Neural progenitor cell (in vitro differentiated cells): ENCODE data around the gene AARSD1. TPM values are rescaled to one million over a fixed set of nuclear protein-coding genes. Genes with fewer than 3 reads are reported as not detected.

Experiments used
- DNase-seq: peaks from one replicate; pipeline ENCODE4 v3.0.0-alpha.2; 2016; ENCODE audit warnings: low spot score
- H2AFZ ChIP-seq: fragments of 200-600 bp; sonication (generic); replicated peaks from 2 replicates; pipeline ENCODE4 v1.6.1; 2016; ENCODE audit warnings: antibody characterized with exemption
- H3F3A ChIP-seq: fragments of 200-600 bp; sonication (generic); 2 replicates; pipeline ENCODE4 v1.6.1; 2016; ENCODE audit warnings: antibody characterized with exemption, low read depth
- H3K27ac ChIP-seq: fragments of 200-600 bp; sonication (generic); 2 replicates; pipeline ENCODE4 v1.5.1; 2016; ENCODE audit warnings: mild to moderate bottlenecking
- H3K27me3 ChIP-seq: fragments of 200-600 bp; sonication (generic); 2 replicates; pipeline ENCODE4 v1.6.1; 2016; ENCODE audit warnings: mild to moderate bottlenecking, moderate library complexity
- H3K36me3 ChIP-seq: fragments of 200-600 bp; sonication (generic); 2 replicates; pipeline ENCODE4 v1.5.1; 2016
- H3K4me1 ChIP-seq: fragments of 200-600 bp; sonication (generic); 2 replicates; pipeline ENCODE4 v1.6.1; 2016; ENCODE audit warnings: mixed run types
- H3K4me2 ChIP-seq: fragments of 200-600 bp; sonication (generic); 2 replicates; pipeline ENCODE4 v1.6.1; 2016
- H3K4me3 ChIP-seq: fragments of 200-600 bp; sonication (generic); 2 replicates; pipeline ENCODE4 v1.5.1; 2016
- H3K79me2 ChIP-seq: fragments of 200-600 bp; sonication (generic); 2 replicates; pipeline ENCODE4 v1.6.1; 2016; ENCODE audit warnings: low read depth
- H3K9ac ChIP-seq: fragments of 200-600 bp; sonication (generic); 2 replicates; pipeline ENCODE4 v1.6.1; 2016
- H3K9me3 ChIP-seq: fragments of 200-600 bp; sonication (generic); 2 replicates; pipeline ENCODE4 v1.5.1; 2016; ENCODE audit warnings: low read depth
- H4K20me1 ChIP-seq: fragments of 200-600 bp; sonication (generic); 2 replicates; pipeline ENCODE4 v1.6.1; 2016; ENCODE audit warnings: low read depth
- H3K27ac Mint-ChIP-seq: 3 replicates; pipeline ENCODE4 v1.8.0; 2021; ENCODE audit warnings: mixed read lengths
- H3K27me3 Mint-ChIP-seq: 2 replicates; pipeline ENCODE4 v1.8.0; 2022; ENCODE audit warnings: low read depth, mild to moderate bottlenecking, inconsistent platforms, moderate library complexity, mixed read lengths; ENCODE audit not compliant: insufficient read depth
- H3K36me3 Mint-ChIP-seq: 3 replicates; pipeline ENCODE4 v1.8.0; 2021; ENCODE audit warnings: mixed read lengths
- H3K4me1 Mint-ChIP-seq: 3 replicates; pipeline ENCODE4 v1.8.0; 2021; ENCODE audit warnings: mixed read lengths
- H3K4me3 Mint-ChIP-seq: 3 replicates; pipeline ENCODE4 v1.8.0; 2021; ENCODE audit warnings: mild to moderate bottlenecking, moderate library complexity, mixed read lengths
- H3K9me3 Mint-ChIP-seq: 3 replicates; pipeline ENCODE4 v1.8.0; 2020; ENCODE audit warnings: mixed read lengths
- CTCF ChIP-seq: fragments of 200-600 bp; sonication (generic); IDR thresholded peaks from 2 replicates; pipeline ENCODE4 v1.5.1; 2017; ENCODE audit warnings: antibody characterized with exemption, mild to moderate bottlenecking
- EZH2 ChIP-seq: fragments of 200-600 bp; sonication (generic); IDR thresholded peaks from 2 replicates; pipeline ENCODE4 v1.6.1; 2017; ENCODE audit warnings: antibody characterized with exemption, mild to moderate bottlenecking, moderate library complexity
- EZH2phosphoT487 ChIP-seq: fragments of 200-600 bp; sonication (generic); IDR thresholded peaks from 2 replicates; pipeline ENCODE4 v1.6.1; 2017; ENCODE audit warnings: antibody characterized with exemption
- small RNA-seq: library from RNA; depleted of rRNA; stranded (forward); fragments of <200 nt; gene quantifications from one replicate; pipeline ENCODE3, GENCODE V24; 2015
- total RNA-seq: library from RNA; depleted of rRNA; stranded (reverse); fragments of >200 nt; gene quantifications from 2 replicates; pipeline ENCODE4 v1.2.3, GENCODE V29; 2015; ENCODE audit warnings: low replicate concordance

Gene AARSD1
- total RNA-seq, 1 donor from 2014 or later: 23.7 TPM

DNA sequence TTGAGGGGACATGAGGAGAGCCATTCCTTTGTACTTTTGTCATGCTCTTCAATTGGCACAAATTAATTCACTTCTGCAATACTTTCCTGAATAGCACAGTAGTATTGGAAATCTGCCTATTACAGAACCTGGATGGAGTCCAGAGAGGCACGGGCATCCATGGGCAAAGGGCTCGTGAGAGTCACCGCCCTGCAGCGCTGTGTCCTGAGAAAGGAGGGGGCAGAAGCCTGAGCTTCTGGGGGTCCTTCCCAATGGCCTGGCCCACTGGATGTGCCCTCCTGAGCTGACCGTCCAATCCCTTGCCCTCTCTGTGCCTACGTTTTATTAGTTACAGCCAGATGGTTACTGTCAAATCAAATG lies 60.2 kb downstream of the AARSD1 start:
- Mint-ChIP-seq H3K4me1 (no peaks in the 10 kb centered on the region), H3K4me3 (no peak overlapping the region)
- H4K20me1 ChIP-seq: no peaks in the 10 kb centered on the region

DNA sequence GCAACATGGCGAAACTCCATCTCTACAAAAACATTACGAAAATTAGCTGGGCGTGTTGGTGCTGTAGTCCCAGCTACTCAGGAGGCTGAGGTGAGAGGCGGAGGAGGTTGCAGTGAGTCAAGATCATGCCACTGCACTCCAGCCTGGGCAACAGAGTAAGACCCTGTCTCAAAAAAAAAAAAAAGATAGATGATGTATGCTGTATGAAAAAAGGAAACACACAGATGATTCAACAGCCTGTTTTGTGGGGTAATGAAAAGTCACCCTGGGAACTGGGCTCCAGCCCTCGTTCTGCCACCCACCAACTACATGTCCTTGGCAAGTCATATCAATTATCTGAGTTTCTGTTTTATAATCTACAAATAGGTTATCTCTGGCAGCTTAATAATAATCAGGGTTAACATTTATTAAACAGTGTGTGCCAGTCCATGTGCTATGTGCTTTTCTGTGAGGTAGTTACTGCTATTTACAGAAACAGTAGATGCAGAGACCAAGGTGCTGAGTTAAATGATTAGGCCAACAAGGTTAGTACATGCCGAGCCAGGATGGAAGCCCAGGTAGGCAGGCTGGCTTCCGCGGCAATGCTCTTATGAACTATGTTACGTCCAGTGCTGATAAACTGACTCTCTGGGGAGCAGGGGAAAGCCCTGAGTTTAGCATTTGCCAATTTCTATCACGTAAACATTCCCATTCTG lies 62.6 kb downstream of the AARSD1 start:
- H2AFZ ChIP-seq: no peak overlapping the region
- H3K4me3 ChIP-seq: no peak overlapping the region
- Mint-ChIP-seq H3K27me3 (peaks cover 4% of the 10 kb centered on the region), H3K27ac (peak overlapping the region; percentile 32), H3K36me3 (no peaks in the 10 kb centered on the region), H3K4me3 (no peak overlapping the region), H3K9me3 (no peaks in the 10 kb centered on the region), H3K4me1 (no peaks in the 10 kb centered on the region)
- no peaks in the 10 kb centered on the region for H3K9me3 ChIP-seq
- DNase-seq: no peak
- no peak overlapping the region for H3K9ac ChIP-seq
- H3K4me2 ChIP-seq: no peak overlapping the region
- no peaks in the 10 kb centered on the region for H3K79me2 ChIP-seq
- no peaks in the 10 kb centered on the region for H4K20me1 ChIP-seq
- H3K27me3 ChIP-seq: no peaks in the 10 kb centered on the region
- no peak overlapping the region for H3K27ac ChIP-seq
- no peaks in the 10 kb centered on the region for H3K4me1 ChIP-seq
- H3F3A ChIP-seq: no peaks in the 10 kb centered on the region
- TF ChIP-seq CTCF (no peak), EZH2phosphoT487 (no peak), EZH2 (no peak)
- H3K36me3 ChIP-seq: no peaks in the 10 kb centered on the region

More for the DNA sequence above, 60.2 kb downstream of the AARSD1 start:
- Mint-ChIP-seq H3K27me3 (peaks cover 4% of the 10 kb centered on the region), H3K9me3 (no peaks in the 10 kb centered on the region), H3K36me3 (no peaks in the 10 kb centered on the region), H3K27ac (no peak overlapping the region)
- no peaks in the 10 kb centered on the region for H3K79me2 ChIP-seq
- H3F3A ChIP-seq: no peaks in the 10 kb centered on the region
- H3K27me3 ChIP-seq: no peaks in the 10 kb centered on the region
- H2AFZ ChIP-seq: no peak overlapping the region
- TF ChIP-seq EZH2phosphoT487 (no peak), EZH2 (no peak), CTCF (no peak)
- H3K4me2 ChIP-seq: no peak overlapping the region
- no peak for DNase-seq
- no peaks in the 10 kb centered on the region for H3K36me3 ChIP-seq
- no peak overlapping the region for H3K27ac ChIP-seq
- H3K9me3 ChIP-seq: no peaks in the 10 kb centered on the region
- H3K9ac ChIP-seq: no peak overlapping the region
- H3K4me1 ChIP-seq: no peaks in the 10 kb centered on the region
- H3K4me3 ChIP-seq: no peak overlapping the region

Small RNA genes within 50 kb of the gene (small RNA-seq; reads per million reads assigned to genes)
- gene AARSD1 (0.07 reads per million), gene RF00561 (not detected)

Other genes starting within 250 kb of the AARSD1 start
- 47.1 and 48.5 TPM in 2 replicates for gene EZH1, start 219.4 kb downstream of the AARSD1 start, total RNA-seq
- gene RAMP2, start 203.2 kb downstream of the AARSD1 start, total RNA-seq: 0.51 and 5.8 TPM in 2 replicates
- 77.5 and 114 TPM in 2 replicates for gene VPS25, start 191.0 kb downstream of the AARSD1 start, total RNA-seq
- gene WNK4, start 183.8 kb downstream of the AARSD1 start, total RNA-seq: 0.12 TPM in 1 of 2 replicates, not detected in the other
- 61.2 and 74.5 TPM in 2 replicates for gene COA3, start 165.8 kb downstream of the AARSD1 start, total RNA-seq
- gene CNTD1, start 165.6 kb downstream of the AARSD1 start, total RNA-seq: 0.06 TPM in 1 of 2 replicates, not detected in the other
- 42.1 and 54.3 TPM in 2 replicates for gene BECN1, start 140.2 kb downstream of the AARSD1 start, total RNA-seq
- gene PSME3, start 131.1 kb downstream of the AARSD1 start, total RNA-seq: 106 and 108 TPM in 2 replicates
- gene AOC2, start 119.9 kb downstream of the AARSD1 start, total RNA-seq: 1.2 and 2.1 TPM in 2 replicates
- gene AOC3, start 113.3 kb downstream of the AARSD1 start, total RNA-seq: 0.90 TPM in 1 of 2 replicates, not detected in the other
- gene G6PC1, start 63.7 kb downstream of the AARSD1 start, total RNA-seq: not detected in 2 replicates
- 2.6 and 7.7 TPM in 2 replicates for gene PTGES3L, start 15.6 kb upstream of the AARSD1 start, total RNA-seq
- gene RUNDC1, start 16.1 kb upstream of the AARSD1 start, total RNA-seq: 11.4 and 12.6 TPM in 2 replicates
- gene RPL27, start 34.0 kb upstream of the AARSD1 start, total RNA-seq: 1,535 and 1,934 TPM in 2 replicates
- 0.96 TPM in 1 of 2 replicates, not detected in the other for gene IFI35, start 42.3 kb upstream of the AARSD1 start, total RNA-seq
- gene VAT1, start 57.9 kb upstream of the AARSD1 start, total RNA-seq: 94.7 and 185 TPM in 2 replicates
- 35.0 and 46.0 TPM in 2 replicates for gene RND2, start 60.8 kb upstream of the AARSD1 start, total RNA-seq
- 54.0 and 77.3 TPM in 2 replicates for gene BRCA1, start 160.9 kb upstream of the AARSD1 start, total RNA-seq
- 67.4 and 76.5 TPM in 2 replicates for gene NBR1, start 206.8 kb upstream of the AARSD1 start, total RNA-seq
- gene TMEM106A, start 247.4 kb upstream of the AARSD1 start, total RNA-seq: 1.7 and 2.4 TPM in 2 replicates